Uterus (tissue), 4 donors: ENCODE data around the gene RPL18. TPM values are rescaled to one million over a fixed set of nuclear protein-coding genes. Genes with fewer than 3 reads are reported as not detected.

ENCODE experiments used
- DNase-seq, 2 donors: peaks; one replicate each; pipeline ENCODE4 v3.0.0-alpha.2; 2019 to 2020
- H3K27ac ChIP-seq, 2 donors: fragments of 200-600 bp; sonication (generic); 1 replicate in 1 of 2; 2 replicates in 1 of 2; pipeline ENCODE4 v1.5.1; 2016 to 2018
- H3K27me3 ChIP-seq, 2 donors: fragments of 200-600 bp; sonication (generic); one replicate each; pipeline ENCODE4 v1.5.1; 2018 to 2019; ENCODE audit warnings: control low read depth in 1 of 2
- H3K36me3 ChIP-seq, 2 donors: fragments of 200-600 bp; sonication (generic); one replicate each; pipeline ENCODE4 v1.5.1; 2019; ENCODE audit warnings: control low read depth in 1 of 2
- H3K4me1 ChIP-seq, 2 donors: fragments of 200-600 bp; sonication (generic); one replicate each; pipeline ENCODE4 v1.5.1; 2018 to 2019; ENCODE audit warnings: control low read depth in 1 of 2
- H3K4me3 ChIP-seq, 2 donors: fragments of 200-600 bp; sonication (generic); 1 replicate in 1 of 2; 2 replicates in 1 of 2; pipeline ENCODE4 v1.5.1; 2018 to 2019; ENCODE audit warnings: mild to moderate bottlenecking in 1 of 2
- H3K9me3 ChIP-seq, 2 donors: fragments of 200-600 bp; sonication (generic); one replicate each; pipeline ENCODE4 v1.5.1; 2019; ENCODE audit warnings: control low read depth in 1 of 2
- CTCF ChIP-seq, 4 experiments: fragments of 200-600 bp in 2 of 4; fragments of 450-650 bp in 2 of 4; sonication (generic) in 2 of 4; IDR thresholded peaks; one replicate each; pipeline ENCODE4 v1.5.1; 2016 to 2019; ENCODE audit warnings: antibody characterized with exemption in 4 of 4, mild to moderate bottlenecking in 2 of 4, moderate library complexity in 1 of 4
- POLR2A ChIP-seq, 2 donors: fragments of 450-650 bp; IDR thresholded peaks; one replicate each; pipeline ENCODE4 v1.6.1; 2016; ENCODE audit warnings: antibody characterized with exemption in 2 of 2, mild to moderate bottlenecking in 1 of 2, moderate library complexity in 1 of 2
- intact Hi-C: fragments of 100-400 bp; cut with DNase I; formaldehyde crosslinking; loops from one replicate; pipeline ENCODE4 v1.15.1; 2023; ENCODE audit warnings: low total_unique reads
- total RNA-seq, 4 donors: library from RNA; depleted of rRNA in 3 of 4; stranded (reverse); fragments of >200 nt in 3 of 4; gene quantifications; one replicate each; pipeline versions ENCODE4 v1.1.0 to v1.2.4, GENCODE V29; 2014 to 2023
- donor health status: DM: yes; HTN: yes; CAD: no.

RPL18 gene
- total RNA-seq, 4 donors from 2014 or later: 1,515 to 5,795 (median 3,195) TPM

GRCh38 chr19:48608798-48609263 is 10.1 kb downstream of the RPL18 start:
- DNase-seq: no peak
- H3K4me1 ChIP-seq: no peaks in the 10 kb centered on the region
- no peaks in the 10 kb centered on the region for H3K27me3 ChIP-seq
- intact Hi-C loops: no loop called here
- H3K9me3 ChIP-seq: no peaks in the 10 kb centered on the region
- no peak overlapping the region for H3K27ac ChIP-seq
- no peak overlapping the region for H3K4me3 ChIP-seq
- no peaks in the 10 kb centered on the region for H3K36me3 ChIP-seq
- TF ChIP-seq CTCF (IDR thresholded peaks at IDR 0.05) (peak in 2 of 4 experiments; percentile 10 to 12), POLR2A (IDR thresholded peaks at IDR 0.05) (no peak)

- Histone ChIP-seq H3K9me3 (no peaks in the 10 kb centered on the region), H3K27ac (no peak overlapping the region), H3K4me1 (no peaks in the 10 kb centered on the region), H3K27me3 (no peaks in the 10 kb centered on the region), H3K36me3 (no peaks in the 10 kb centered on the region), H3K4me3 (no peak overlapping the region)
- TF ChIP-seq POLR2A (IDR thresholded peaks at IDR 0.05) (no peak), CTCF (IDR thresholded peaks at IDR 0.05) (no peak)
- intact Hi-C loops: no loop called here
- no peak for DNase-seq
Measured at GRCh38 chr19:48607359-48607755, 11.6 kb downstream of the RPL18 start.

GRCh38 chr19:48606463-48607358 is 12.3 kb downstream of the RPL18 start, which contains the start of gene SPACA4:
TSS of gene SPACA4 (plus strand) at chr19:48606742. CDS start at chr19:48606979, 237 bp downstream.
- intact Hi-C loops: no loop called here
- Histone ChIP-seq H3K36me3 (no peaks in the 10 kb centered on the region), H3K9me3 (no peaks in the 10 kb centered on the region), H3K4me1 (no peaks in the 10 kb centered on the region), H3K4me3 (no peak within 1 kb of the TSS), H3K27ac (no peak within 1 kb of the TSS), H3K27me3 (no peaks in the 10 kb centered on the region)
- no peak for DNase-seq
- no peak for TF ChIP-seq CTCF (IDR thresholded peaks at IDR 0.05)
- TF ChIP-seq POLR2A (IDR thresholded peaks at IDR 0.05): no peak

- Histone ChIP-seq H3K27me3 (no peaks in the 10 kb centered on the region), H3K27ac (no peak overlapping the region), H3K36me3 (no peaks in the 10 kb centered on the region), H3K4me3 (no peak overlapping the region), H3K9me3 (no peaks in the 10 kb centered on the region), H3K4me1 (no peaks in the 10 kb centered on the region)
- no peak for TF ChIP-seq POLR2A (IDR thresholded peaks at IDR 0.05)
- no peak for TF ChIP-seq CTCF (IDR thresholded peaks at IDR 0.05)
- no peak for DNase-seq
- intact Hi-C loops: no loop called here
Measured at GRCh38 chr19:48603850-48604249, 15.1 kb downstream of the RPL18 start.

- intact Hi-C loops: no loop called here
- no peak overlapping the region for H3K27ac ChIP-seq
- no peak for DNase-seq
- H3K27me3 ChIP-seq: no peaks in the 10 kb centered on the region
- H3K9me3 ChIP-seq: no peaks in the 10 kb centered on the region
- H3K4me1 ChIP-seq: no peaks in the 10 kb centered on the region
- H3K36me3 ChIP-seq: no peaks in the 10 kb centered on the region
- no peak for TF ChIP-seq CTCF (IDR thresholded peaks at IDR 0.05)
- TF ChIP-seq POLR2A (IDR thresholded peaks at IDR 0.05): no peak
- H3K4me3 ChIP-seq: no peak overlapping the region
Measured at GRCh38 chr19:48603449-48603848, 15.5 kb downstream of the RPL18 start.
